Thyroid gland (tissue), 4 donors: ENCODE results near the gene ADGRD1.

ENCODE experiments used
- CTCF ChIP-seq, 6 experiments: fragments of 200-600 bp in 3 of 6; fragments of 450-650 bp in 3 of 6; sonication (generic) in 3 of 6; IDR thresholded peaks; one replicate each; pipeline ENCODE4 v1.5.1; 2016 to 2019; ENCODE audit warnings: antibody characterized with exemption in 6 of 6, mild to moderate bottlenecking in 2 of 6, inconsistent platforms in 1 of 6, moderate library complexity in 1 of 6
- POLR2A ChIP-seq, 2 donors: fragments of 450-650 bp; IDR thresholded peaks; one replicate each; pipeline ENCODE4 v1.6.1; 2017; ENCODE audit warnings: antibody characterized with exemption in 2 of 2, mild to moderate bottlenecking in 2 of 2, moderate library complexity in 1 of 2

GRCh38 chr12:131176266-131176665 lies 222.6 kb downstream of the ADGRD1 start:
- no peak for TF ChIP-seq CTCF (IDR thresholded peaks at IDR 0.05)
- TF ChIP-seq POLR2A (IDR thresholded peaks at IDR 0.05) = no peak
